PFSK-1 (cell line): ENCODE data around the gene SRA1.

Experiments used
- FOXP2 ChIP-seq: optimal IDR thresholded peaks from 2 replicates; pipeline ENCODE3; 2011; ENCODE audit warnings: borderline replicate concordance, control low read depth, inconsistent platforms; ENCODE audit not compliant: insufficient read depth; ENCODE audit errors: extremely low read length, extremely low read depth
- POLR2AphosphoS5 ChIP-seq: IDR thresholded peaks from 2 replicates; pipeline ENCODE4 v1.6.1; 2012; ENCODE audit warnings: low read depth, mild to moderate bottlenecking, control low read depth, low read length, moderate library complexity
- SIN3A ChIP-seq: IDR thresholded peaks from 2 replicates; pipeline ENCODE4 v1.6.1; 2012; ENCODE audit warnings: mild to moderate bottlenecking, low read length, moderate library complexity, borderline replicate concordance; ENCODE audit not compliant: insufficient read depth
- TAF1 ChIP-seq: IDR thresholded peaks from 2 replicates; pipeline ENCODE4 v1.6.1; 2012; ENCODE audit warnings: low read length, control low read depth, borderline replicate concordance; ENCODE audit not compliant: insufficient read depth
- TF ChIP-seq, protein P1 (sequence below), 2 experiments: IDR thresholded peaks; 2 replicates each; pipeline versions ENCODE4 v1.6.1 to v1.8.0; 2011 to 2012; ENCODE audit warnings: low read depth in 2 of 2, low read length in 2 of 2, control low read depth in 1 of 2, inconsistent platforms in 1 of 2, mild to moderate bottlenecking in 1 of 2, moderate library complexity in 1 of 2; ENCODE audit not compliant: insufficient read depth in 1 of 2

The SRA1 gene

GRCh38 chr5:140558542-140558941 lies 1.3 kb upstream of the SRA1 start:
- TF ChIP-seq TAF1 (no peak), POLR2AphosphoS5 (no peak), SIN3A (no peak), FOXP2 (no peak)
- TF ChIP-seq, protein P1, sequence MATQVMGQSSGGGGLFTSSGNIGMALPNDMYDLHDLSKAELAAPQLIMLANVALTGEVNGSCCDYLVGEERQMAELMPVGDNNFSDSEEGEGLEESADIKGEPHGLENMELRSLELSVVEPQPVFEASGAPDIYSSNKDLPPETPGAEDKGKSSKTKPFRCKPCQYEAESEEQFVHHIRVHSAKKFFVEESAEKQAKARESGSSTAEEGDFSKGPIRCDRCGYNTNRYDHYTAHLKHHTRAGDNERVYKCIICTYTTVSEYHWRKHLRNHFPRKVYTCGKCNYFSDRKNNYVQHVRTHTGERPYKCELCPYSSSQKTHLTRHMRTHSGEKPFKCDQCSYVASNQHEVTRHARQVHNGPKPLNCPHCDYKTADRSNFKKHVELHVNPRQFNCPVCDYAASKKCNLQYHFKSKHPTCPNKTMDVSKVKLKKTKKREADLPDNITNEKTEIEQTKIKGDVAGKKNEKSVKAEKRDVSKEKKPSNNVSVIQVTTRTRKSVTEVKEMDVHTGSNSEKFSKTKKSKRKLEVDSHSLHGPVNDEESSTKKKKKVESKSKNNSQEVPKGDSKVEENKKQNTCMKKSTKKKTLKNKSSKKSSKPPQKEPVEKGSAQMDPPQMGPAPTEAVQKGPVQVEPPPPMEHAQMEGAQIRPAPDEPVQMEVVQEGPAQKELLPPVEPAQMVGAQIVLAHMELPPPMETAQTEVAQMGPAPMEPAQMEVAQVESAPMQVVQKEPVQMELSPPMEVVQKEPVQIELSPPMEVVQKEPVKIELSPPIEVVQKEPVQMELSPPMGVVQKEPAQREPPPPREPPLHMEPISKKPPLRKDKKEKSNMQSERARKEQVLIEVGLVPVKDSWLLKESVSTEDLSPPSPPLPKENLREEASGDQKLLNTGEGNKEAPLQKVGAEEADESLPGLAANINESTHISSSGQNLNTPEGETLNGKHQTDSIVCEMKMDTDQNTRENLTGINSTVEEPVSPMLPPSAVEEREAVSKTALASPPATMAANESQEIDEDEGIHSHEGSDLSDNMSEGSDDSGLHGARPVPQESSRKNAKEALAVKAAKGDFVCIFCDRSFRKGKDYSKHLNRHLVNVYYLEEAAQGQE (IDR thresholded peaks at IDR 0.05; ENCODE audit: insufficient read depth in 1 of 2, low read depth in 2 of 2, low read length in 2 of 2): no peak

- no peak for TF ChIP-seq POLR2AphosphoS5
- TF ChIP-seq FOXP2: no peak
- TF ChIP-seq TAF1: no peak
- TF ChIP-seq SIN3A: no peak
- TF ChIP-seq, protein P1 (IDR thresholded peaks at IDR 0.05; ENCODE audit: insufficient read depth in 1 of 2, low read depth in 2 of 2, low read length in 2 of 2): no peak
Measured at GRCh38 chr5:140557965-140558364, 692 bp upstream of the SRA1 start.

GRCh38 chr5:140556438-140556837 lies 835 bp downstream of the SRA1 start:
- TF ChIP-seq, protein P1 (IDR thresholded peaks at IDR 0.05; ENCODE audit: insufficient read depth in 1 of 2, low read depth in 2 of 2, low read length in 2 of 2): no peak
- TF ChIP-seq POLR2AphosphoS5: no peak
- TF ChIP-seq SIN3A: no peak
- TF ChIP-seq FOXP2: no peak
- TF ChIP-seq TAF1: no peak

DNA sequence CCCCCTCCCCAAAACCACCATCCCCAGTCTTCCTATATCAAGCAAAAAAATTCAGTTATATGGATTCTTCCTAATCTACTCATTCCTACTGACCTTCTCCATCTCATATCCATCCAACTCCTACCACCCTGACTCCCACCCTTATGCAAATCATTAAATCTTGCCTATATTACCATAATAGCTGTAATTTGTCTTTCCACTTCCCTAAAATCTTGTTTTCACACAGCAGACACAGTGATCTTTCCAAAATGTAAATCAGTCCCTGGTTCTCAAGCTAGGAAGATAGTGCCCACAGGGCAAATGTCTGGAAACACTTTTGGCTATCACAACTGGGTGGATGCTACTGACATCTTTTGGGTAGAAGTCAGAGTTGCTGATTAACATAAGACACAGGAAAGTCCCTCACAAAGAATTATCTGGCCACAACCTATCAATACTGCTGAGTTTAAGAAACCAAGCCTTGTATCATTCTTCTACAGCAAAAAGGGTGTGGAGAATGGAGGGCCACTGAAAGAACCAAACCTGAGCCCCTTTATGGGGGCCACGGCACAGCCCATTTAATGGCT lies 1.4 kb downstream of the SRA1 start:
- TF ChIP-seq FOXP2: no peak
- TF ChIP-seq POLR2AphosphoS5: no peak
- TF ChIP-seq SIN3A: no peak
- TF ChIP-seq, protein P1 (IDR thresholded peaks at IDR 0.05; ENCODE audit: insufficient read depth in 1 of 2, low read depth in 2 of 2, low read length in 2 of 2): no peak
- TF ChIP-seq TAF1: no peak

DNA sequence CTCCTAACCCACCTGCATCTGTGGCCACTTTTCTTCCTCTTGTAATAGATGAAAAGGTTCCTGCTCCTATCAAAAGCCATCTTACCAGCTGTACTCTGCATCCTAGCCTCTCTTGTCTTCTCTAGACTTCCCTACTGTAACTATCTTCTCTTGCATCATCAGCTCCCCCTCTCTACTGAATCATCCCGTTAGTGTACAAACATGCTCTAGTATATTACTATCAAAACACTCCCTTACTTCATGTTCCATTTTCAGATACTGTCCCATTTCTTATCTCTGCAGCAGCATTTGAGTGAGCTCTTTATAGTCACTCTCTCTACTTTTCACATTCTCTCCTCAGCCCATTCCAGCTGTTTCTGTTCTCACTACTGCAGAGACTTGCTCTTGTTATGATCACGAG lies 2.8 kb downstream of the SRA1 start:
- TF ChIP-seq TAF1 (no peak), POLR2AphosphoS5 (no peak), FOXP2 (no peak)
- TF ChIP-seq, protein P1 (IDR thresholded peaks at IDR 0.05; ENCODE audit: insufficient read depth in 1 of 2, low read depth in 2 of 2, low read length in 2 of 2): no peak
